OCI-LY7 (cell line): Measurements from ENCODE around the gene LEO1.

Experiments used
- CTCF ChIP-seq: fragments of 200-600 bp; sonication (generic); conservative IDR thresholded peaks from 2 replicates; pipeline ENCODE4 v1.5.1; 2014; ENCODE audit warnings: mild to moderate bottlenecking, antibody characterized with exemption, low read length, moderate library complexity, mixed read lengths
- EZH2phosphoT487 ChIP-seq: fragments of 200-600 bp; sonication (generic); IDR thresholded peaks from 2 replicates; pipeline ENCODE4 v1.6.1; 2018; ENCODE audit warnings: low read depth, borderline replicate concordance, mild to moderate bottlenecking, mixed run types, antibody characterized with exemption, low read length, moderate library complexity, mixed read lengths

- TF ChIP-seq CTCF (no peak), EZH2phosphoT487 (no peak)
Measured at GRCh38 chr15:51973775-51974174, 2.2 kb upstream of the LEO1 start.
